SKM-1 (cell line): Measurements from ENCODE around the gene CFAP61.

ENCODE experiments used
- DNase-seq: peaks from one replicate; lab custom pipeline; 2025; ENCODE audit not compliant: unreplicated experiment; lab: John Stamatoyannopoulos, UW

The CFAP61 gene

DNA sequence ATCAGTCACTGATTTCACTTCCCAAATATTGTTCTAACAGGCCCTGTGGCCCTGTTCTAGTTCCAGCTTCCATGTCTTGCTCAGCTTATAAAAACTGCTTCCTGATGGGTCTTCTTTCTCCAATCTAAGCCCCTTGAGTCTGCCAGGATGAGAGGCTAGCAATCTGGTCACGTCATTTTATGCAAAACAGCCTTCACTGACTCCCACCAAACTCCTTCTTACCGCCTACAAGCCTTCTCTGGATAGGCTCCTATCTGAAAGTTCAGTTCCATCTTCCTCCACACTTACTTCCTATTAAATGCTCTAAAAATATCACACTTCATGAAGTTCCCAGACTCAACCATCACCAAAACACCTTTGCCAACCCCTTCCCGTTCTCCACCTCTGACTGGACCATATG, 15.6 kb upstream of the CFAP61 start:
- DNase-seq = no peak

- no peak for DNase-seq
These were observed 14.4 kb upstream of the CFAP61 start for GRCh38 chr20:20037960-20038359.

- DNase-seq = no peak
These were observed 13.7 kb upstream of the CFAP61 start for GRCh38 chr20:20038586-20038985.

DNA sequence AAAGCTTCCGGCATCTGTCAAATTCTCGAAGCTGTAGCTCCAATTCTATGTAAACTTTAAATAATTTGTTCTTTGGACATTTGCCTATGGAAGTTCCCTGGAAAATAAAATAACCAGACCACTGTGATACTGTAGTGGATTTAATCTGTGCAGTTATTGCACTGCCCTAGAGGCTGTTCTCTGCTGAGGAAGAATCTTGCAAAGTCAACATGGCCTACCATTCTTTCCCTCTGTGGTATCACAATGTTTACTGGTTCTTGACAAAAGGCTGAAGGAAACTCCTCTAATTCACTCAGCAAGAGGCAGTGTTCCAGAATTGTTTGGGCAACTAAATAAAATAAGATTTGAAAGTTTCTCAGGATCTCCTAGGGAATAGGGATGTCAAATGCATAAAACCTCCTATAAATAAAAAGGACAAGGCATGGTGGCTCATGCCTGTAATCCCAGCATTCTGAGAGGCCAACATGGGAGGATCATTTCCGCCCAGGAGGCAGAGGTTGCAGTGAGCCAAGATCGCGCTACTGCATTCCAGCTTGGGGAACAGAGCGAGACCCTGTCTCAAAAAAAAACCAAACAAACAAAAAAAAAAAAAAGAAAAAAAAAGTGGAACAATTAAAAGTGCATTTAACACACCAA, 12.5 kb upstream of the CFAP61 start:
- no peak for DNase-seq

DNA sequence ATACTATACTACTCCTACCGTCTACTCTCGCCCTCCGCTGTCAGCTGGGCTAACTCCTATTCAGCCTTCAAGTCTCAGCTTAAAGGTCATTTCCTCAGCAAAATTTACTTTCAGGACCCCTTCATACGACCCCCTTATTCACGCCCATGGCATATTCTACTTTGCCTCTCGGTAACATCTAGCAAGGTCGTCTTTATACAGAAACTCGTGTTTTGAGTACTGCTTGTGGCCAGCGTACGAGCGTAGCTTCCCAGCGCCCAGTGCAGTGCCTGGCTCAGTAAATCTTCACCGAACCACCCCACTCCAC, 612 bp upstream of the CFAP61 start:
- no peak for DNase-seq

- no peak for DNase-seq
These were observed 8.1 kb downstream of the CFAP61 start for GRCh38 chr20:20060234-20060998.

- DNase-seq = no peak
These were observed 11.8 kb downstream of the CFAP61 start for GRCh38 chr20:20063941-20064702.

DNA sequence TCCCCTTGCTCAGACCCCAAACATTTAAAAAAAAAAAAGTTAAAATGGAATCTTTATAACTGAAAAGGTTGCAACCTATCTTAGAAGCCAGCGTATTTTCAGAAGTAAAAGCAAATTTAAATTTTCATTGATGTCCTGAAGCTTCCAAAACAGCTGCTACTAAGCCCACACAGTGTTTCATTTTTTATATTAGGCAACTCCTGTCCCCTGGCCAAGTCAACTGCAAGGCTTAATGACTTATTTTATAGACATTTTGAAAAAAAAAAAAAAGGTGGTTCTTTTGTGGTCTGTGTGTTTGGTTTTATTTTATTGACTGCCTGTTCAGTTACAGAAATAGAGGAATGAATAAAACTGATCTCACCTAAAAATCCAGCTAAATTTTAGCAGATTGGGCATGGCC, 13.0 kb downstream of the CFAP61 start:
- no peak for DNase-seq

GRCh38 chr20:20070871-20071726, 18.8 kb downstream of the CFAP61 start:
- no peak for DNase-seq

- no peak for DNase-seq
These were observed 21.6 kb downstream of the CFAP61 start for GRCh38 chr20:20073801-20074371.

DNA sequence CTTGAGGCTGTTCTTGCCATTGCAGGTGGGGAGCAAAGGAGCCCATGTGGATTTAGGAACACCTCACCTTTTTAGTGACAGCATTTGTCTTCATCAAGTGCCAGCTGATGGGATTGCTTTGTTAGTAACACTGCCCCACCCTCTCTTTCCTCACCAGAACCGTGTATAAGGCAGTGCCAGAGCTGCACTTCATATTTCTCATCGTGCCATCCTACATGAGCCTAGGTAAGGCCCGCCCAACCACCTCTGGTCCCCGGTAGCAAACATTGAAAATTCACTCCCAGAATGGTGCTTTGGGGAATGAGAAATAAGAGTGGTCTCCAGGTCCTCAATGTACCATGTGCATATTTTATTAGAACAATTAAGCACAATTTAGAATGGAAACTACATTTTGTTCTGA, 22.7 kb downstream of the CFAP61 start:
- no peak for DNase-seq

GRCh38 chr20:20076297-20077065, 24.1 kb downstream of the CFAP61 start:
- DNase-seq = no peak

- DNase-seq = no peak
These were observed 25.7 kb downstream of the CFAP61 start for GRCh38 chr20:20078041-20078440.

GRCh38 chr20:20079102-20079784, 26.9 kb downstream of the CFAP61 start:
- DNase-seq = no peak

- DNase-seq = peak; percentile 19
These were observed 31.5 kb downstream of the CFAP61 start for GRCh38 chr20:20083807-20084206.

GRCh38 chr20:20084296-20084752, 32.0 kb downstream of the CFAP61 start:
- DNase-seq = no peak

DNA sequence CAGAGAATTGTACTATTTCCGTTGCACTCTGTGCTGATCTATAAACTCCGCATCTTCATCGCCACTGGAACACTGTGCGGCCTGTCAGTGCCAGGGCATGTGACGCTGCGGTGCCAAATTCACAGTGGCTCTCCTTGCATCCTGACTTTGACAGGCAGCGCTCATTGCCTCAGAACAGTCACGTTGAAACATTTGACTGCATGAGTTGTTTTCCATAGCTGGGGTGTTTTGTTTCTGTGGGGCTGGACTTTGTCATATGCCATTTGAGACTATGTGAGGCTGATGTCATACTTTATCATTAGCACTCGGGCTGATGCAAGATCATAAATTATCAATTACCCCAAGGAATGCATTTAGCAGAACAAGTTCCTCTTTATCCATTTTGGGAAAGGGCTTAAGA, 32.7 kb downstream of the CFAP61 start:
- no peak for DNase-seq

DNA sequence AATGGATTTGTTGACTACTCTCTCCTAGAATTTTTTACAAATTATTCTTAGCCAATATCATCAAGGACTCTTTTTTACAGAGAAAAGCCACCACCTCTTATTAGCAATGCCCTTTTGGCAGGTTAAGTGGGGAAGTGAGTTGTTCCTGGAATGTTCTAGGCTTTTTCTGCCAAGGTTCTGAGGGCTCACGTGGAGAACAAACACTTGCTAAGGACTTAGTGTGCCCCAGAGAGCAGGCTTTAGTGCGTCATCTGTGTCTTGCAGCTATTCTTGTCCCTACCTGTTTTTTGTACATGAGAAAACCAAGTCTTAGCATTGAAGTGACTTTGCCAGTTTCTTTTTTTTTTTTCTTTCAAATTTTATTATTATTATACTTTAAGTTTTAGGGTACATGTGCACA, 33.5 kb downstream of the CFAP61 start:
- DNase-seq = no peak

DNA sequence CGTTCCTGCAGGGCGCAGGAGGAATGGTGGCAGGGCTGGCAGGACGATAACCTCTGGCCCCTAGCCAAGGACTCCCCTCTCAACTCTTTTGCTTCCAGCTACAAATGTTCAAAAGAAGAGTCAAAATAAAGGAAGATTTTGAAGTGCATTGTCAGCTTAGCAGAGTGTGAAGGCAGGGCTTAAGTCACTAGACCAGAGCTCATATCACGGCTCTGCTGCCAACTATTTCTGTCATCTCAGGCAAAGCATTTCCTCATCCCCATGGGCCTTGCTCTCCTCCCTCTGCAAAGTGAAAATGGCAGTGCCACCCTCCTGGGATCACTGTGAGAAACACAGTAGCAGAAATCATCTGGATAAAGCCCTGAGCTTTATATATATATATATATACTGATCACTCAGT, 36.7 kb downstream of the CFAP61 start:
- no peak for DNase-seq

DNA sequence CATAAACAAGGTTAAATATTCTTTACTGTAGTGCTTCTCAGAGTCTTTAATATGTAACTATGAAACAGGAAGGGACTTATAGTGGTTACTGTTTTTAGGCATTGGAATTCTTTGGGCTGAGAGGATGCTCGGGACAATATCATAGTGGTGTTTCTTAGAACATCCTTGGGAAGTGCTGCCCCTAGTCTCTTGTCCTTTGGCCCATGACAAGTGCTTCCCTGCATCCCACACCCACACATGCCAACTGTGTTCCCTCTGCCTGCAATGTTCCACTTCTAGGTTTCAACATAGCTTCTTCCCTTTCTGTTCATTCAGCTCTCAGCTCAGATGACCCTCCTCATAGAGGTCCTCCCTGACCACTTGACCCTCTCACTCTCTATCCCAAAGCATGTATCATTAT, 37.6 kb downstream of the CFAP61 start:
- DNase-seq = no peak
